ENCODE results near the gene DCAF11.
"Not testable (repeated sequence)": the region's sequence is repeated elsewhere in the genome, so short reads cannot be mapped to it uniquely, and the experiment has no call there.

The DCAF11 gene

DNA sequence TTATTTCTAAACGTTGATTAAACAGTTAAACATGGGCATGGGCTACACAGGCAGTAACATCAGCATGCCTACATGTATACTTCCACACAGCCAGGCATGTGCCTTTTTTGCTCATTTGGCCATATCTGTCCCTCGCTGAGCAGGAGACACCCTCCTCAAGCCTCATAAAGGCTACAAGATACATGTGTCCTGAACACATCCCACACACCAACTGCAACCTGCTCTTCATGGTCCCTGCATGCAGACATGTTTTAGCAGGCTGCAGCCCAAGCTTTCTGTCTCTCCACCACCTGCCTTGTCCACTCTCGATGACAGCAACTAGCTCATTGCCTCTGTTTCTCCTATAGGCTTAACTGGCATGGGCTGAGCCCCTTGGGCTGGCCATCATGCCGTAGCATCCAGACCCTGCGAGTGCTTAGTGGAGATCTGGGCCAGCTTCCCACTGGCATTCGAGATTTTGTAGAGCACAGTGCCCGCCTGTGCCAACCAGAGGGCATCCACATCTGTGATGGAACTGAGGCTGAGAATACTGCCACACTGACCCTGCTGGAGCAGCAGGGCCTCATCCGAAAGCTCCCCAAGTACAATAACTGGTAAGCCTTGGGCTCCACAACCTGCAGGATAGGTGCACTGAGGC, 17.9 kb upstream of the DCAF11 start:
- no peak for TF ChIP-seq POLR2A (IDR thresholded peaks at IDR 0.05; ENCODE audit: low read length)
- no peak for DNase-seq

DNA sequence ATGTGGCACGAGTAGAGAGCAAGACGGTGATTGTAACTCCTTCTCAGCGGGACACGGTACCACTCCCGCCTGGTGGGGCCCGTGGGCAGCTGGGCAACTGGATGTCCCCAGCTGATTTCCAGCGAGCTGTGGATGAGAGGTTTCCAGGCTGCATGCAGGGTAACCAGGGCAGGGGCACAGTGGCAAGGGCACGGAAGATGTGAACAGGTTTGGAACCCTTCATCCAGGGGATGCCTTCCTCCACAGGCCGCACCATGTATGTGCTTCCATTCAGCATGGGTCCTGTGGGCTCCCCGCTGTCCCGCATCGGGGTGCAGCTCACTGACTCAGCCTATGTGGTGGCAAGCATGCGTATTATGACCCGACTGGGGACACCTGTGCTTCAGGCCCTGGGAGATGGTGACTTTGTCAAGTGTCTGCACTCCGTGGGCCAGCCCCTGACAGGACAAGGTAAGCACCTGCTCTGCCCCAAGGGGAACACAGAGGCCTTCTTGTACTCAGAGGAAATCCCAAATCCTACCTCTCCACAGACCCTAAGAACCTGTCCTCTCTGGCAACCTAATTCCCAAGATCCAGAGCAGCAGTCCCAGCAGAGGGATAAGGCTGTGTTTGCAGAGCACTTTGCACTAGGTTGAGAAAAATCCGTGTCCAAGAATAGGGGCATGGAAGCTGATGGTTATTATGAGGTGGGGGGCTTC, 16.2 kb upstream of the DCAF11 start:
- TF ChIP-seq POLR2A (IDR thresholded peaks at IDR 0.05; ENCODE audit: low read length): no peak
- TF ChIP-seq GATA1 (IDR thresholded peaks at IDR 0.05; ENCODE audit: low read depth, low read length): no peak

DNA sequence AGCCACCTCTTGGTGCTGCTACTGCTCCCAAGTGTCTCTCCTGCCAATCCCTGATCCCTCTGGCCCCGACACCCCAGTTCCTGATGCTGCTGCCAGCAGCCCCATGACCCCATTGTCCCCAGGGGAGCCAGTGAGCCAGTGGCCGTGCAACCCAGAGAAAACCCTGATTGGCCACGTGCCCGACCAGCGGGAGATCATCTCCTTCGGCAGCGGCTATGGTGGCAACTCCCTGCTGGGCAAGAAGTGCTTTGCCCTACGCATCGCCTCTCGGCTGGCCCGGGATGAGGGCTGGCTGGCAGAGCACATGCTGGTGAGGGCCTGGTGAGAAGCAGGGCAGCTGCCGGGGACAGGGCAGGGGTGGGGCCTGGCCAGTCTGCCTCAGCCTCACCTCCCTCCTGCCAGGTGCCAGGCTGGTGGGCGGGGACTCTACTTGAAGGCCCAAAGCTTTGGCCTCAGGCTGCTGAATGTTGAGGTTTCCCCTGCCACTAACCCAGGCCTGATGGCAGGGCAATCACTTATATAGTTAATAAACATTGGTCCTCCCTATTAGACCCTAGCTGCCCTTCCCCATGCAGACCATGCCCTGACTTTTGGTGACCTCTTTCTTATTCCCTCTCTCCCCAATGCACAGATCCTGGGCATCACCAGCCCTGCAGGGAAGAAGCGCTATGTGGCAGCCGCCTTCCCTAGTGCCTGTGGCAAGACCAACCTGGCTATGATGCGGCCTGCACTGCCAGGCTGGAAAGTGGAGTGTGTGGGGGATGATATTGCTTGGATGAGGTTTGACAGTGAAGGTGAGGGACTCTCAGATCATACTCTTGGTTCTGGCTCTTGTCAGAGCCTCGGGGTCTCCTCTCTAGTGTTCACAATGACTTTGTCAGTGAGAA, 15.4 kb upstream of the DCAF11 start:
- no peak for TF ChIP-seq GATA1 (IDR thresholded peaks at IDR 0.05; ENCODE audit: low read depth, low read length)
- TF ChIP-seq POLR2A (IDR thresholded peaks at IDR 0.05; ENCODE audit: low read length): no peak
- DNase-seq: no peak

More for the DNA sequence above, 16.2 kb upstream of the DCAF11 start:
- no peak for DNase-seq

DNA sequence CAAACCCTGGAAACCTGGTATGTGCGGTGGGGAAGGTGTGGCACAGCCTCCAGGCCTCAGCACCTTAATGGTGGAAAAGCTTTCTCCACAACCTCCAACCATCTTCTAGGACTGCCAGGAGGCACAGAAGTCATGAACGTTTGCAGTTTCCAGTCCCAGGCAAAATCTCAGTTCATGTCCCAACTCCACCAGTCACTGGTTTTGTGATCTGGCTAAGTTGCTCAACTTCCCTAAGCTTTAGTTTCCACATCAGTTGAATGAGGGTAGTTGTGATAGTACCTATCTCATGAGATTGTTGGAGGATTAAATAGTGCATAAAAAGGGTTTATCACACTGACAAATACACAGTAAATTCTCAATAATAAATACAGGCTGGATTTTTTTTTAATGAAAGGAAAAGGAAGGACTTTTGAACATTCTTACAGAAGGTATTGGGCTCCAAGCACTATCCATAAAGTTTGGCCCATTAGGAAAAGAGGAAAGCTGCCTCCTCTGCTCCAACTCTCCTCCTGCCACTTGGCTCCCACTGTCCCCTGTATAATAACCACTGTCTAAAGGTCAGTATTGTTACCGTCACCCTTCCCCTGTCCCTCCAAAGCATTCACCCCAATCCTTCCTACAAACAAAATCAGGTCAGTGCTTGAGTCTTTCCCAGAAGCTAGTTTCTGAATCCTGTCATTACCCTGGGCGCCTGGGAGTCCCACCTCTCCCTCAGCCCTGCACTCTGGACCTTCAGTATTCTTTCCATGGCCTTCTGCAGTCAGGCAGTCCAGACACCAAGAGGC, 14.2 kb upstream of the DCAF11 start:
- no peak for TF ChIP-seq POLR2A (IDR thresholded peaks at IDR 0.05; ENCODE audit: low read length)
- DNase-seq: no peak

DNA sequence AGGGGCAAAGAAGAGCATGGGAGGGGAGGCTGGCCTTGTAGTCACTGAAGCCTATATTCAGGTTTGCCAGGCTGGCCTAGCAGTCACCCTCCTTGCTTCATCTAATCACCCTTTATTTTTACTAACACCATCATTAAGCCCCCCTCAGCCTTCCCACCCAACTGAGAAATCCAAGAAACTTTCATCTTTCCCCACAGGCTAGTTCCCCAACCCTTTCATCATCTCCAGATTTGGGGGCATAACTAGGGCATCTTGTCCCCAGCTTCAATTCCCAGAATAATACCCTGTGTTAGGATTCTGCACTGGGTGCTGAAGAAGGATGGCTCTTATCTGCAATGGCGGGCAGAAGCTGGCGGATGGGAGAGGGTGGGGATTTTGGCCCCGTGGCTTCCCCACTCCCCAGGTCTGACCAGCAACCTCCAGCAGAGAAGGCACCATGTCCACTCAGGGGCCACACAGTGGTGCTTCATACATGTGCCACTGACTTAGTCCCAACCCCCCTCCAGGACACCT, 13.5 kb upstream of the DCAF11 start:
- no peak for DNase-seq
- no peak for TF ChIP-seq POLR2A (IDR thresholded peaks at IDR 0.05; ENCODE audit: low read length)
- TF ChIP-seq GATA1 (IDR thresholded peaks at IDR 0.05; ENCODE audit: low read depth, low read length): no peak

DNA sequence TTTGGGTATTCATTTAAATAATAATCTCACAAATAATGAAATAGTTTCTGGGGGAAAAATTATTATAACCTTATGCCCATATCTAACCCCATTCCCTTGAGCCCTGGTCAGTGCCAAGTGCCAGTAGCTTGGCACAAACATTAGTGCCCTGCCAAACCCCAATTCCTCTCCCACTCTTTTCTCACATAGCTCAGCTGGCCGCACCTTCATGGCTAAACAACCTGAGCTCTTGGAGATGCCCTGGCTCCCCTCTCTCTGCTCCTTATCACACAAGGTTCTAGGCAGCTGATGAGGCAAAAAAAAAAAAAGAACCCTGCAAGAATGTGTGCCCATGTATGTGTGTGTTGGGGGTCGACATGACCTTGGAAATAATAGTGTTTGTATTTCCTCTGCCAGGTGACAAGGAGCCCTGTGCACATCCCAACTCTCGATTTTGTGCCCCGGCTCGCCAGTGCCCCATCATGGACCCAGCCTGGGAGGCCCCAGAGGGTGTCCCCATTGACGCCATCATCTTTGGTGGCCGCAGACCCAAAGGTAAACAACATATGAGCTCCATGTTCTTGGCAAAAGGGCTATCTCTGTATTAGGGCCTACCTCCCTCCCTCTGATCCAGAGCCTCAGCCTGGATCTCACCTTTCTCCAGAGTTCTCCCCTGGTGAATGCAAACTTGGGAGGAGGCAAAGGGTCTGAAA, 12.1 kb upstream of the DCAF11 start:
- TF ChIP-seq GATA1 (IDR thresholded peaks at IDR 0.05; ENCODE audit: low read depth, low read length) (no peak), POLR2A (IDR thresholded peaks at IDR 0.05; ENCODE audit: low read length) (no peak)

DNA sequence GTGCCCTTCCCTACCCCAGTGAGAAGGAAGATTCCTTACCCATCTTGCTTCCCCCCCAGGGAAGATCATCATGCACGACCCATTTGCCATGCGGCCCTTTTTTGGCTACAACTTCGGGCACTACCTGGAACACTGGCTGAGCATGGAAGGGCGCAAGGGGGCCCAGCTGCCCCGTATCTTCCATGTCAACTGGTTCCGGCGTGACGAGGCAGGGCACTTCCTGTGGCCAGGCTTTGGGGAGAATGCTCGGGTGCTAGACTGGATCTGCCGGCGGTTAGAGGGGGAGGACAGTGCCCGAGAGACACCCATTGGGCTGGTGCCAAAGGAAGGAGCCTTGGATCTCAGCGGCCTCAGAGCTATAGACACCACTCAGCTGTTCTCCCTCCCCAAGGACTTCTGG, 11.1 kb upstream of the DCAF11 start:
- DNase-seq: no peak
- no peak for TF ChIP-seq POLR2A (IDR thresholded peaks at IDR 0.05; ENCODE audit: low read length)
- no peak for TF ChIP-seq GATA1 (IDR thresholded peaks at IDR 0.05; ENCODE audit: low read depth, low read length)

More for the DNA sequence above, 12.1 kb upstream of the DCAF11 start:
- DNase-seq: no peak

DNA sequence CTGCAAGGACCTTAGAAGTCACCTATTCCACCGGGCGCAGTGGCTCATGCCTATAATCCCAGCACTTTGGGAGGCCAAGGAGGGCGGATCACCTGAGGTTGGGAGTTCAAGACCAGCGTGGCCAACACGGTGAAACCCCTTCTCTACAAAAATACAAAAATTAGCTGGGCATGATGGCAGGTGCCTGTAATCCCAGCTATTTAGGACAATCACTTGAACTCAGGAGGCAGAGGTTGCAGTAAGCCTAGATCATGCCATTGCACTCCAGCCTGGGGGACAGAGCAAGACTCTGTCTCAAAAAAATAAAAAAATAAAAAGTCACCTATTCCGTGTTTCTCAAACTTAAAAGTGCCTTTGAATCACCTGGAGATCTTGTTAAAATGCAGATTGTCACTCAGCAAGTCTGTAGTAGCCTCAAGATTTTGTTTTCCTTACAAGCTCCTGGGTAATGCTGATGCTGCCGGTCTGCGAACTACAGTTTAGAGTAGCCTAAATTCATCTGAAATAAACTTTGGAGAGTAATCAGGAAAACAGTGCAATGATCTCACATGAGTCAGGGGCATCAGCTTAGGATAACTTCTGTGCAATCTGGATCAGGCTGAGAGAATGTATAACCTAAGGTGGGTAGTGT, 8.9 kb upstream of the DCAF11 start:
- not testable (repeated sequence) for DNase-seq

DNA sequence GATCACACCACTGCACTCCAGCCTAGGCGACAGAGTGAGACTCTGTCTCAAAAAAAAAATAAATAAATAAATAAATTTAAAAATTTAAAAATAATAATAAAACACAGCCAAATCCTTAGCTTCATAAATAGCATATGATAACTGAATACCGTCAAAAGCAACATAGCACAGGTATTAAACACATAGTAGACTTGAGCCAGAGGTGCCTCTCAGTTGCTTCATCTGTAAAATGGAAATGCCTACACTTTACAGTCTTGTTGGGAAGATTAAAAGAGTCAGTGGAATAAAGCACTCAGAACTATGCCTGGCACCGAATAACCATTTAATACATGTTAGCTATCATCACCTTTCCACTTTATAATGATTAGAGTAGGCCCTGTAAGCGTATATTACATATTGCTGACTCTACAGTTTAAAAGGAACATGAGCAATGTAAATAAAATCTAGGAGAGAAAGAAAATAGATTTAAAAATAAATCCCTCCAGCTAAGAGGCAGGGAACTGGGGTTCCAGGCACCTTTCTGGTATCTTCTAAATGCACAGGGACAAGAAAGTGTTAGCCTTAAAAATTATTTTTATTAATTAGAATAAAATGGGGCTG, 7.8 kb upstream of the DCAF11 start:
- DNase-seq: no peak
- TF ChIP-seq POLR2A (IDR thresholded peaks at IDR 0.05; ENCODE audit: low read length) (no peak), GATA1 (IDR thresholded peaks at IDR 0.05; ENCODE audit: low read depth, low read length) (no peak)

DNA sequence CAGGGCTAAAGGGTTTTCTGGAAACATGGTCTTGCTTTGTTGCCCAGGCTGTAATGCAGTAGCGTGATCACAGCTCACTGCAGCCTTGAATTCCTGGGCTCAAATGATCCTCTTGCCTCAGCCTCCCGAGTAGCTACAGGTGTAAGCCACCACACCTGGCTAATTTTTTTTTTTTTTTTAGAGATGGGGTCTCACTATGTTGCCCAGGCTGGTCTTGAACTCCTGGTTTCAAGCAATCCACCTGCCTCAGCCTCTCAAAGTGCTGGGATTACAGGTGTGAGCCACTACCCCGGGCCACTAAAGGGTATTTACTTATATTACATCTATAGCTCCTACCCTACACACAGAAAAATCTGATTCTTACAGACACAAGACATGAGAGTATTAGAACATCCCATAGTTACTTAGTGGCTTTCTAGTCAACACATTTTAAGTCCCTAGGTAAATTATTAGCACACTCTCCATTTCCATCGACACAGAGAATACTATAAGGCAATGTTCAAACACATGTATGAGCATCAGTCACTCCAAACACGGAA, 6.2 kb upstream of the DCAF11 start:
- no peak for DNase-seq
- TF ChIP-seq GATA1 (IDR thresholded peaks at IDR 0.05; ENCODE audit: low read depth, low read length): no peak
- no peak for TF ChIP-seq POLR2A (IDR thresholded peaks at IDR 0.05; ENCODE audit: low read length)

DNA sequence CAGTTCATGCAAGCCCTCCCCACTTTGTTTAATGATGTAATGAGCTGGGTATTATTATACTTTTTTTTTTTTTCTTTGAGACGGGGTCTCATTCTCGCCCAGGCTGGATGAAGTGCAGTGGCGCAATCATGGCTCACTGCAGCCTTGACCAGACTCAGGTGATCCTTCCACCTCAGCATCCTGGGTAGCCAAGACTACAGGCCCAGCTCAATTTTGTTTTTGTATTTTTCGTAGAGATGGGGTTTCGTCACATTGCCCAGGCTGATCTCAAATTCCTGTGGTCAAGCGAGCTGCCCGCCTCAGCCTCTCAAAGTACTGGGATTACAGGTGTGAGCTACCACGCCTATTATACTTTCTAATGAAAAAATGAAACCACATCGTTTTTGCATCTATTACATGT, 4.5 kb upstream of the DCAF11 start:
- TF ChIP-seq POLR2A (IDR thresholded peaks at IDR 0.05; ENCODE audit: low read length) (no peak), GATA1 (IDR thresholded peaks at IDR 0.05; ENCODE audit: low read depth, low read length) (no peak)
- DNase-seq: no peak

DNA sequence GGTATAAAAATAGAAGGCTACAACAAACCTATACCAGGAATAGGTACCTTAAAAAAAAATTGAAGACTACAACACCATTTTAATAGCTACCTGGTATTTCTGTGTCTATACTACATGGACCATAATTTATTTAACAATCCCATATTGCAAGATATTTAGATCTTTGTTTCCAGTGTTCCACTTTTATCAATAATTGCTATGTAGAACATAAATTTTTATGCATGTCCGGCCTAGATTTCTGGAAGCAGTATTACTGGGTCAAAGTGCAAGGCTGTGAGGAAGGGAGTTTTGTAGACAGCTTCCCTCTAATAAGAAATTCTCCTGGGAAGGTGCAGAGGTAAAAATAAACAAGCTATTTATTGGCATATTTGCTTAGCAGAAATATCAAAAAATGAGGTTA, 4.1 kb upstream of the DCAF11 start:
- no peak for TF ChIP-seq GATA1 (IDR thresholded peaks at IDR 0.05; ENCODE audit: low read depth, low read length)
- TF ChIP-seq POLR2A (IDR thresholded peaks at IDR 0.05; ENCODE audit: low read length): no peak
- no peak for DNase-seq

Measured in erythroblast (primary cell).